Lower leg skin (tissue), 4 donors: Measurements from ENCODE around the gene CACHD1. TPM values are rescaled to one million over a fixed set of nuclear protein-coding genes. Genes with fewer than 3 reads are reported as not detected.

Source experiments
- DNase-seq, 2 donors: peaks; one replicate each; pipeline ENCODE4 v3.0.0-alpha.2; 2019; ENCODE audit warnings: low spot score in 2 of 2
- H3K4me3 ChIP-seq: fragments of 200-600 bp; sonication (generic); 2 replicates; pipeline ENCODE4 v1.5.1; 2017; ENCODE audit warnings: mild to moderate bottlenecking, low read depth; ENCODE audit not compliant: poor library complexity, severe bottlenecking
- POLR2A ChIP-seq, 2 donors: fragments of 450-650 bp; IDR thresholded peaks; one replicate each; pipeline ENCODE4 v1.6.1; 2016 to 2017; ENCODE audit warnings: antibody characterized with exemption in 2 of 2, mild to moderate bottlenecking in 1 of 2, moderate library complexity in 1 of 2
- WGBS, 2 donors: methylation state at CpG; one replicate each; pipeline ENCODE4 v1.1.5; 2018; 5-methylcytosine and 5-hydroxymethylcytosine counted together
- intact Hi-C: fragments of 100-400 bp; cut with DNase I; formaldehyde crosslinking; loops from one replicate; pipeline ENCODE4 v1.15.0; 2023; ENCODE audit warnings: low total_unique reads
- total RNA-seq, 4 donors: library from RNA; depleted of rRNA; stranded (reverse); fragments of >200 nt; gene quantifications; one replicate each; pipeline ENCODE4 v1.1.0, GENCODE V29; 2016
- TF ChIP-seq, protein P1 (sequence below), 3 donors: fragments of 450-650 bp; IDR thresholded peaks; one replicate each; pipeline ENCODE4 v1.5.1; 2016; ENCODE audit warnings: antibody characterized with exemption in 3 of 3, mild to moderate bottlenecking in 3 of 3, moderate library complexity in 2 of 3

Gene CACHD1
- total RNA-seq, 4 donors from 2014 or later = 7.3 to 17.1 (median 10.9) TPM

DNA sequence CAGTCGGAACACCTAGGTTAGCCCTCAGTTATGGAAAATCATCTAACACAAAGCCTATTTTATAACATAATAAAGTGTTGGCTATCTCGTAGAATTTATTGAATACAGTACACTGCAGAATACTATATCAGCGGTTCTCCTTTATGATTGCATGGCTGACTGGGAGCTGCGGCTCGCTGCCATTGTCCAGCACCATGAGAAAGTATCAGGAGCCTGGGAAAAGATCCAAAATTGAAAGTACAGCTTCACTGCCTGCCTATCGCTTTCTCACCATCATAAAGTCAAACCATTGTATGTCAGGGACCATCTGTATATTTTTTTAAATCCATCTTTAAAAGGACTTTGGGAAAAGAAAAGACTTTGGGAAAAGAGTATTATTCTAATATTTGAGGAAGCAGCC is 163.0 kb downstream of the CACHD1 start:
- no peak overlapping the region for H3K4me3 ChIP-seq
- 92 to 95% methylated on average over 6 of the region's 6 CpGs for WGBS, 2 donors
- no peak for DNase-seq
- no peak for TF ChIP-seq POLR2A (IDR thresholded peaks at IDR 0.05)
- TF ChIP-seq, protein P1, sequence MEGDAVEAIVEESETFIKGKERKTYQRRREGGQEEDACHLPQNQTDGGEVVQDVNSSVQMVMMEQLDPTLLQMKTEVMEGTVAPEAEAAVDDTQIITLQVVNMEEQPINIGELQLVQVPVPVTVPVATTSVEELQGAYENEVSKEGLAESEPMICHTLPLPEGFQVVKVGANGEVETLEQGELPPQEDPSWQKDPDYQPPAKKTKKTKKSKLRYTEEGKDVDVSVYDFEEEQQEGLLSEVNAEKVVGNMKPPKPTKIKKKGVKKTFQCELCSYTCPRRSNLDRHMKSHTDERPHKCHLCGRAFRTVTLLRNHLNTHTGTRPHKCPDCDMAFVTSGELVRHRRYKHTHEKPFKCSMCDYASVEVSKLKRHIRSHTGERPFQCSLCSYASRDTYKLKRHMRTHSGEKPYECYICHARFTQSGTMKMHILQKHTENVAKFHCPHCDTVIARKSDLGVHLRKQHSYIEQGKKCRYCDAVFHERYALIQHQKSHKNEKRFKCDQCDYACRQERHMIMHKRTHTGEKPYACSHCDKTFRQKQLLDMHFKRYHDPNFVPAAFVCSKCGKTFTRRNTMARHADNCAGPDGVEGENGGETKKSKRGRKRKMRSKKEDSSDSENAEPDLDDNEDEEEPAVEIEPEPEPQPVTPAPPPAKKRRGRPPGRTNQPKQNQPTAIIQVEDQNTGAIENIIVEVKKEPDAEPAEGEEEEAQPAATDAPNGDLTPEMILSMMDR (IDR thresholded peaks at IDR 0.05) = no peak
- intact Hi-C loops = no loop called here

DNA sequence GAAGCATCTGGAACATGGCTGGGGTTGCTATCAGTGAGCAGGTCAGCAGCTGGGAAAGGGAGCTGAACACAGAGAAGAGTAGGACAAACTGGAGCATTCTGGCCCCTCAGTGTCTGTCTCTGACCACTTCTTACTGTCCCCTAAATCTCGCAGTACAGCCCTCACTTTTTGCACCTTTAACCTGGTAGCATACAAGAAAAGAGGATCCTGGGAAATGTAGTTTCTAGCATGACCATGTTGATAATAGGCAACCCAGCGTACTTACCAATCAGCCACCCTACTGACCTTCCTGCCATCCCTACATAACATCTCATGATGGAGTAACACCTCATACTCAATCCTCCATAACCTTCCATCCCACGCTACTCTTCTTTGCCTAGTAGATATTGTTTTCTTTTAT is 175.8 kb downstream of the CACHD1 start:
- DNase-seq = no peak
- TF ChIP-seq, protein P1 (IDR thresholded peaks at IDR 0.05) = no peak
- TF ChIP-seq POLR2A (IDR thresholded peaks at IDR 0.05) = no peak
- no peak overlapping the region for H3K4me3 ChIP-seq
- intact Hi-C loops = no loop called here
- 91 to 94% methylated on average over 3 of the region's 3 CpGs for whole genome bisulfite sequencing, 2 donors

DNA sequence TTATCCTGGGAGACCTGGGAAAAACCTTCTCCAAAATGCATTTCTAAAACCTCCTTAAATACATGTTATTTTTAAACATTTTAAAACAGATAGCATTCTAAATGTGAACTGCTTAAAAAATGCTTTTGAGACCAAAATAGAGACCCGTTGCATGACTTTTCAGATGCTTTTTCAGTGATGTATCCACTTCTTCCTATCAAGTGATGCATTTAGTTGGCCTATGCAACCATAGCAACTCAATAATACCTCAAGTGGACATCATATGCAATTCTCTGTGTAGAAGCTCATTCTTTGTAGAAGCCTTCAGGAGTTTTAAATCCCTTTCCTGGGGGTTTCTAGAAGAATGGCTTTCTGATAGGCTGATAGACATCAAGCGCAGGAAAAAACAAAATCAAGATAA is 180.5 kb downstream of the CACHD1 start:
- TF ChIP-seq, protein P1 (IDR thresholded peaks at IDR 0.05) = no peak
- TF ChIP-seq POLR2A (IDR thresholded peaks at IDR 0.05) = no peak
- no peak for DNase-seq
- intact Hi-C loops = no loop called here
- WGBS, 2 donors = 95 to 97% methylated on average over 2 of the region's 2 CpGs
- H3K4me3 ChIP-seq = no peak overlapping the region

DNA sequence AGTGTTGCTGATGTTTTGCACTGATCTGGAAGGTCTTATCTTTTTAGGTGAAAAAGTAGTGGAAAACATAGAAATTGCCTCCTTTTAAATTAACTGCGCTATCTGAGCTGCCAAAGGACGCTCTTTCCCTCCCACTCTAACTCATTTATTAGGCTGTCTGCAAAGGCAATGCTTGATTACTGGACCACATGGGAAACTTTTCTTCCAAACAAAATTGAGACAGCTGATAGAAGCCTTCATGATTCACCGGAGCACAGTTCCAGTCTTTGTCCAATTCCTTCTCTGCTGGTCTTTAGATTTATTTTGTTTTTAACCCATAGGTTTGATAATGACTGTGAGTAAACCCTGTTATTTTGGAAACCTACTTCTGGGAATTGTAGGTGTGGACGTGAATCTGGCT is 181.9 kb downstream of the CACHD1 start:
- intact Hi-C loops = no loop called here
- TF ChIP-seq, protein P1 (IDR thresholded peaks at IDR 0.05) = no peak
- no peak for TF ChIP-seq POLR2A (IDR thresholded peaks at IDR 0.05)
- DNase-seq = no peak
- no peak overlapping the region for H3K4me3 ChIP-seq
- 89 to 93% methylated on average over 4 of the region's 4 CpGs for WGBS, 2 donors

DNA sequence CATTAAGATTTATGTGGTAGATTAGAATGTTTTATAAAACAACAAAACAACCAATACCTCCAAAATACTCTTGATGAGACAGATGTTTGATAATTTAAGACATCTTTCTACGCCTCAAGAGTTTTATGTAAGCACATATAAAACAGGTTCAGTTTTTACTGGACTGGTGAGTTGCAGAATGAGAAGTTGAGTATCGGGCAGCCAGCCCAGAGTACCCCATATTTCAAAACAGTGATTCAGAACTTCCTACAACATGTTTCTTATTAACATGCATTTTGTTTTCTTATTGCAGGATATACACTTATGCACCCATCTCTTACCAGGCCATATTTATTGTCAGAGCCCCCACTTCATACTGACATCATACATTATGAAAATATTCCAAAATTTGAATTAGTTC is 183.5 kb downstream of the CACHD1 start:
- 89 to 92% methylated on average over 2 of the region's 2 CpGs for WGBS, 2 donors
- TF ChIP-seq POLR2A (IDR thresholded peaks at IDR 0.05) = no peak
- TF ChIP-seq, protein P1 (IDR thresholded peaks at IDR 0.05) = no peak
- no peak overlapping the region for H3K4me3 ChIP-seq
- no peak for DNase-seq
- intact Hi-C loops = no loop called here
